ENCODE measurements around the gene ANKS1A. TPM values are rescaled to one million over a fixed set of nuclear protein-coding genes. Genes with fewer than 3 reads are reported as not detected.

Gene ANKS1A
- total RNA-seq, 1 experiment from 2014 or later: 26.5 TPM

DNA sequence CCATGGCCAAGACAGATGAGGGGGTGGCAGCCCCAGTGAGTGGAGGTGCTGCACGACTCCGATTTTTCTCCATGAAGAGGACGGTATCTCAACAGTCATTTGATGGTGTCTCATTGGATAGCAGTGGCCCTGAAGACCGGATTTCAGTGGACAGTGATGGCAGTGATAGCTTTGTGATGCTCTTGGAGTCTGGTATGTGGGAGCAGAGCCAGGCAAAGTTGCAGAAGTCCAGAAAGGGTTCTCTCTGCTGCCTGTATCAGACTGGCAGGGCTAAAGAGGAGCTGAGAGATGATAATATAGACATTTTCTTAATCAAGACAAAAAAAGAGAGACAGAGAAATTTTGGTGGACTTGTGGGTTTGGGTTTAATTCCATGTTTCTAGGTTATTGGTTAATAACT is 25.0 kb upstream of the ANKS1A start:
- no peak for DNase-seq
- no peaks in the 10 kb centered on the region for H3K79me1 ChIP-seq (ENCODE audit: insufficient read depth, low read depth, low read length, poor library complexity, severe bottlenecking)
- no peak overlapping the region for H3K23ac ChIP-seq (ENCODE audit: insufficient read length, low read depth, low read length)
- no peaks in the 10 kb centered on the region for H3K9me3 Mint-ChIP-seq
- H4K91ac ChIP-seq (ENCODE audit: insufficient read length, low read depth, low read length): no peak overlapping the region
- H3K79me2 ChIP-seq (ENCODE audit: insufficient read depth, low read length): no peaks in the 10 kb centered on the region
- no peak overlapping the region for H3K4me2 ChIP-seq (ENCODE audit: insufficient read depth, insufficient read length, low read length)
- no peak overlapping the region for H3K18ac ChIP-seq (ENCODE audit: insufficient read length, low read depth, low read length)
- H4K20me1 ChIP-seq (ENCODE audit: control insufficient read depth, insufficient read depth, insufficient read length): no peaks in the 10 kb centered on the region
- no peak overlapping the region for H2AFZ ChIP-seq (ENCODE audit: low read length)
- no peak overlapping the region for H2BK5ac ChIP-seq (ENCODE audit: insufficient read length, low read length)
- no peak overlapping the region for H3T11ph ChIP-seq (ENCODE audit: low read length)
- no peaks in the 10 kb centered on the region for H3K27me3 ChIP-seq (ENCODE audit: insufficient read depth, low read length)
- H3K23me2 ChIP-seq (ENCODE audit: insufficient read length, low read depth, low read length, poor library complexity, severe bottlenecking): no peaks in the 10 kb centered on the region
- H4K5ac ChIP-seq (ENCODE audit: insufficient read length, low read depth, low read length): no peak overlapping the region
- H3K4me3 Mint-ChIP-seq: no peak overlapping the region
- H2BK20ac ChIP-seq (ENCODE audit: low read depth, low read length, poor library complexity, severe bottlenecking): no peak overlapping the region
- TF ChIP-seq CTCF (conservative IDR thresholded peaks at IDR 0.05): no peak
- H3K27ac Mint-ChIP-seq: no peak overlapping the region
- H3K56ac ChIP-seq (ENCODE audit: insufficient read length, low read depth, low read length): no peak overlapping the region
- no peak overlapping the region for H3K4ac ChIP-seq (ENCODE audit: low read depth, low read length)
- H3K36me3 Mint-ChIP-seq (ENCODE audit: insufficient read depth in 1 of 3, low read depth in 3 of 3): peaks cover 11 to 55% (median 53%) of the 10 kb centered on the region in 3 experiments; a peak in 6 of 7 replicates
- no peaks in the 10 kb centered on the region for H3K4me1 ChIP-seq (ENCODE audit: insufficient read depth, low read length)
- H3K9ac ChIP-seq (ENCODE audit: extremely low read depth, insufficient read length, low read length): no peak overlapping the region
- no peak overlapping the region; the same call in 1 of the 2 replicates for H3K14ac ChIP-seq (ENCODE audit: insufficient read depth, low read length)
- no peak overlapping the region for H2BK12ac ChIP-seq (ENCODE audit: insufficient read length, low read depth, low read length)
- no peak overlapping the region for H2AK5ac ChIP-seq (ENCODE audit: insufficient read length, low read length)
- no peak overlapping the region for H2BK15ac ChIP-seq (ENCODE audit: low read depth, low read length)
- no peaks in the 10 kb centered on the region for H3K9me3 ChIP-seq (ENCODE audit: control insufficient read depth, low read depth, low read length)
- no peak overlapping the region for H4K8ac ChIP-seq (replicated peaks; ENCODE audit: insufficient read length, low read depth, low read length)
- no peak overlapping the region for H3K27ac ChIP-seq (ENCODE audit: insufficient read length, low read depth, low read length)
- H2BK120ac ChIP-seq (ENCODE audit: low read depth, low read length, poor library complexity, severe bottlenecking): no peak overlapping the region
- WGBS (ENCODE audit: extremely low coverage, insufficient read length, low lambda C conversion rate): no CpG with 5 or more reads among the region's 4 CpGs
- no peaks in the 10 kb centered on the region for H3K4me1 Mint-ChIP-seq
- H3K27me3 Mint-ChIP-seq (ENCODE audit: low read depth): no peaks in the 10 kb centered on the region

Measured in H9 (cell line).